KOPT-K1 (cell line): ENCODE measurements around the gene FREM2.

ENCODE experiments used
- H3K27ac ChIP-seq: fragments of 200-600 bp; sonication (generic); 2 replicates; pipeline ENCODE4 v1.5.1; 2016; ENCODE audit warnings: antibody characterized with exemption, mild to moderate bottlenecking, low read depth, low read length; ENCODE audit not compliant: poor library complexity, severe bottlenecking
- H3K36me3 ChIP-seq: fragments of 200-600 bp; sonication (generic); 2 replicates; pipeline ENCODE4 v1.5.1; 2017; ENCODE audit warnings: antibody characterized with exemption, mild to moderate bottlenecking, low read length, moderate library complexity; ENCODE audit not compliant: insufficient read depth
- H3K9me3 ChIP-seq: fragments of 200-600 bp; sonication (generic); 2 replicates; pipeline ENCODE4 v1.5.1; 2017; ENCODE audit warnings: antibody characterized with exemption, low read length, mild to moderate bottlenecking; ENCODE audit not compliant: insufficient read depth, poor library complexity, severe bottlenecking

The FREM2 gene

DNA sequence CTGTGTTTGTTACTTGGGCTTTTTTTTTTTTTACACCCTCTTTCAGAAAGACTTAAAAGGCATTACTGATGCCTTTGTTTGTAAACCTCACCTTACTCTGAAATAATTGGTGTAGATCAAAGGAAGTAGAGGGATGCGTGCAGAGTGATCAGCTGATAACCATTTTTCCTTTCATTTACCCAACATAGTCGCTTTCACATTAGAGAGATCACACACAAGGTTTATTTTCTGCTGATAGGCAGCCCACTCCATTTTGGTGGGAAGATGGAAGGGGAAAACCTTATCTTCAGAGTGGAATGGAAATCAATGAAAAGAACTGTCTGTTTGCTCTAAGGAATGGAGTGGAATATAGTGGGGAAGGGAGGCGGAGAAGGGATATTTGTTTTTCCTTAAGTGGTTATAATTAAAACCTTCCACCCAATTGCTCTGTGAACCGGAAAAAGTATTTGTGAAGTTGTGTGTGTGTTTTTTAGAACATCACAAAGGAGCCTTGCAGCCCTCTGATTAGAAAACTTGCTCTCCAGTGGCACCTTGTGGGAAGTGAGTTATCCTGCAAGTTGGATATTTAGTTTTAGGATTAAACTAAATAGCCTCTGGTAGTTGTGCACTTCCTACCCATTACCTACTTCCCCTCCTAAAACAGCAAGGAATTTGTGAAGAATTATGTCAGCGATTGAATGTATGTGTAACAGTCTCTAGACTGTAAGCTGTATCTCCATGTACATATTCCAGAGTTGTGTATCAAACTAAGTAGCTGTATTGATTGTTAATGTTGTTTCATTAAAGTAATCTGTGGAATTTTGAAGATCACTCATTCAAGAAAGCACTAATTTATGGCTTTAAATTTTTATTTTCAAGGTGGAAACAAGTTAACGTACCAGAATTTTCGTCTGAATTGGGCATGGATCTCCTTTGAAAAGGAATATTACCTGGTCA, 76.8 kb downstream of the FREM2 start:
- Histone ChIP-seq H3K27ac (no peak overlapping the region), H3K36me3 (no peaks in the 10 kb centered on the region), H3K9me3 (no peaks in the 10 kb centered on the region)

DNA sequence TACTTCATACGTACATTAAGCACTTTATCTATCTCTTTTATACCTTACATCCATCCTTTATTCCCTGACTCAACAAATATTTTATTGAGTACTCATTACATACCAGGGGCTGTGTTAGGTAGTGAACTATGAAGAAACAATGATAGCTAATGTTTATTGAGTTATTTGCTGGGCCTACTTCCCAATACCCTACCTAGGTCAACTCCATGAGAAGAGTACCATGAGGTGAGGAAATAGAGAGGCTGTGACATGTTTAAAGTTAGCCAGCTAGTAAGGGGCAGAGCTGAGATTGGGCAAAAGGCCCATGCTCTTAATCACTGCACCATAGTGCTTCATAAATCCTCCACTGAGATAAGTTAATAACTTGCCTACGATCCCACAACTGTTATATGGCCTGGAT, 79.9 kb downstream of the FREM2 start:
- H3K27ac ChIP-seq, result no peak overlapping the region
- no peaks in the 10 kb centered on the region for H3K9me3 ChIP-seq
- no peaks in the 10 kb centered on the region for H3K36me3 ChIP-seq

DNA sequence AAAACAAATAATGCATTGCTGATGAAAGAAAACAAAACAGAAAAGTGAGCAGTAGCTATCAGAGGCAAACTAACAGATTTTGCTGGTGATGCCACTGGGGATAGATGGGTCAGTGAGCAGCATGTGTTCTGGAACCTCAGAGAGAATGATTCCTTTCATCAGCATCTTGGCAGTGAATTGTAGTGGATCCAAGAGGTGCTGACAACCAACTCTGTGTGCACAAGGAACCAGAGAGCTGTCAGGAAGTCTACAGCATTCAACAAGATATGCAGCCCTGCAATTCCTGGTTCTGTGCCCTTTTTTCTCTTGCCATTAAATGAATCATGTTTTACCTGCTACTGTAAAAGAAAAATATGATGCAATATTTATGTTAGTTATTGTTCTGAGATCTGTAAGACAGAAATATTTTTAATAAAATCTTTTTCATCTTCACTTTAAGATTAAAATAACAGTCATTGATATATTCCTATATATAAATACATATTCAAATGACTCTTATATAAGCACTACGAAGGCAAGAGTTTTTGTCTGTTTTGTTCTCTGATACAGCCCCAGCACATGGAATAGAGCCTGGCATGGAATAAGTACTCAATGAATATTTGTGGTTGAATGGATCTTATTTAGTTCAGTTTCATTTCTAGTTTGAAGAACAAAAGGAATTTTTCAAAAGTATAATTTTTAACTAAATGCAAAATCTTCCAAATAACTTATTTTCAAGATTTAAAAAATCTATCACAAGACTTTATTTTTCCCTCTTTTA, 80.8 kb downstream of the FREM2 start:
- H3K9me3 ChIP-seq, result no peaks in the 10 kb centered on the region
- H3K36me3 ChIP-seq, result no peaks in the 10 kb centered on the region
- H3K27ac ChIP-seq, result no peak overlapping the region

DNA sequence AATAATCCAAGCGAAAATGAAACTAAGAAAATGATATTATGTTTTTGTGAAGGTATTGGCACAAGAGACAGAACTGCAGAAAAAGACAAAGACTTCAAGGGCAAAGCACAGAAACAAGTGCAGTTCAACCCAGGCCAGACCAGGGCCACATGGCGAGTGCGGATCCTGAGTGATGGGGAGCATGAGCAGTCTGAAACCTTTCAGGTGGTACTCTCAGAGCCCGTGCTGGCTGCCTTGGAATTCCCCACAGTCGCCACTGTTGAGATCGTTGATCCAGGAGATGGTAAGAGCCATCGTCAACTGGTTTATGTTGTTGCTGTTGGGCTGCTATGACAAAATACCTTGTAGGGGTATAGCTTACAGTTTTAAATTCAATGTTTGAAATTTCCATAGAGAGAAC, 82.6 kb downstream of the FREM2 start:
- Histone ChIP-seq H3K27ac (no peak overlapping the region), H3K36me3 (no peaks in the 10 kb centered on the region), H3K9me3 (no peaks in the 10 kb centered on the region)

DNA sequence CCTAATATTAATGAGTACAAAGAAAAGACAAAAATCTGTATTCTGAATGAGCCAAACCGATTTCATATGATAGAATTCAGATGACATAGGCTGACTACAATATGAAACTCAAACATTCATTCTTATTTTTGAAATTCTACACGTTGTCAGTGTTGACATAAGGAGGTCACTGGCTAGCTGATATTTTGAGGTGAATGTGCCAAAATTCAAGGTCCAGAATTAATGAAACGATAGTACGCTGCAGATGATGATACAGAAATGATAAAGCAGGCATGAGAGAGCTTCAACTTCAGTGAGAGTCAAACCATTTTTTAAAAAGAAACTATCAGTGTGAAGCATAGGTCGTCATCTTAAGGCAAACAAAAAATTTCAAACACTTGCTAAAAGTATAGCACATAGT, 88.2 kb downstream of the FREM2 start:
- Histone ChIP-seq H3K36me3 (no peaks in the 10 kb centered on the region), H3K9me3 (no peaks in the 10 kb centered on the region)

DNA sequence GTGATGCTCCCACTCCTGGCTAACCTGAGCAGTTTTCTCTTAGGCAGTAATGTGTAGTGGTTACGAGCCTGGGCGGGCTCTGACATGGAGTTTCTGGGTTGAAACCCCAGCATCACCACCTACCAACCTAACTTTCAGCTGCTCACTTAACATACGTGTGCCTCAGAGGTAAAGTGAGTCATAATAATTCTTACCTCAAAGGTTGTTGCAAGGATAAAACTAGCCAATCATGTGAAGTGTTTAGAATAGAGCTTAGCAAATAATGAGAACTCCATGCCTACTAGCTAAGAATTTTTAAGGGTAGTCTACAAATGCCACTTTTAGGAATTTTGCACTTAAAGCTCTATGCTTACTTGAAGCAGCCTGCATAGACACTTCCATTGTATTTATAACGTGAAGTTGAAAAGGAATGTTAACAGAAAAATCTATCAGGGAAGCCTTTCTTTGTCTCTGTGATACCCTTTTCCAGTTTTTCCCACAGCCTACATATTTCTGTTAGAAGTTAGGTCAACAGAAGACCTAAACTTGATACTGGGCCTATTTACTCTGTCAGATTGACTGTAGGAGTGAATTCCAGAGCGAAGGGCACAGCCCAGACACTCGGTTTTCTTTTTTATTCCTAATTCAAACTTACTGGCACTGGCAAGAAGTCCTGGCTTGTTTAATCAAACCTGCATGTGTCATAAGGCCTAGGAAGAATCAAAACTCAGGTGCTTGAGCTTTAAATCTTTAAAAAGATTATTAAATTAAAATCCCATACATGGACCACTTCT, 90.7 kb downstream of the FREM2 start:
- no peak overlapping the region for H3K27ac ChIP-seq
- H3K36me3 ChIP-seq, result no peaks in the 10 kb centered on the region
- no peaks in the 10 kb centered on the region for H3K9me3 ChIP-seq

More for the DNA sequence above, 88.2 kb downstream of the FREM2 start:
- H3K27ac ChIP-seq, result no peak overlapping the region

DNA sequence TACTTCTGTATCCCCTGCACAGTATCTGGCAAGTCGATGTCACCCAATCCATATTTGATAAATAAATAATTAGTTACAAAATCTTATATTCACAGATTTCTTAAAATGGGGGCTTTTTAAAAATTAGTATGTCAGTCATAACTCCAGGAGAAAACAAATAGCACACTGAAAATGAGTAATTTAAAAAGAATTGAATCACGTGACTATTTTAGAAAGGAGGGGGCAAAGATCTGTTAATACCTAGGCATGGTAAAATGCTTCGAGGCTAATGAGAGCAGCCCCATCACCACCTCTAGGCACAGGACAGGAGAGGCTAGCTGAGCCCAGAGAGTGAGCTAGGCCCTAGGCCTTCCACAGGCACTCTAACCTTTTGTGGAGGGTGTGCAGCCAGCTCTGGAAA, 94.7 kb downstream of the FREM2 start:
- Histone ChIP-seq H3K9me3 (no peaks in the 10 kb centered on the region), H3K27ac (no peak overlapping the region), H3K36me3 (no peaks in the 10 kb centered on the region)

DNA sequence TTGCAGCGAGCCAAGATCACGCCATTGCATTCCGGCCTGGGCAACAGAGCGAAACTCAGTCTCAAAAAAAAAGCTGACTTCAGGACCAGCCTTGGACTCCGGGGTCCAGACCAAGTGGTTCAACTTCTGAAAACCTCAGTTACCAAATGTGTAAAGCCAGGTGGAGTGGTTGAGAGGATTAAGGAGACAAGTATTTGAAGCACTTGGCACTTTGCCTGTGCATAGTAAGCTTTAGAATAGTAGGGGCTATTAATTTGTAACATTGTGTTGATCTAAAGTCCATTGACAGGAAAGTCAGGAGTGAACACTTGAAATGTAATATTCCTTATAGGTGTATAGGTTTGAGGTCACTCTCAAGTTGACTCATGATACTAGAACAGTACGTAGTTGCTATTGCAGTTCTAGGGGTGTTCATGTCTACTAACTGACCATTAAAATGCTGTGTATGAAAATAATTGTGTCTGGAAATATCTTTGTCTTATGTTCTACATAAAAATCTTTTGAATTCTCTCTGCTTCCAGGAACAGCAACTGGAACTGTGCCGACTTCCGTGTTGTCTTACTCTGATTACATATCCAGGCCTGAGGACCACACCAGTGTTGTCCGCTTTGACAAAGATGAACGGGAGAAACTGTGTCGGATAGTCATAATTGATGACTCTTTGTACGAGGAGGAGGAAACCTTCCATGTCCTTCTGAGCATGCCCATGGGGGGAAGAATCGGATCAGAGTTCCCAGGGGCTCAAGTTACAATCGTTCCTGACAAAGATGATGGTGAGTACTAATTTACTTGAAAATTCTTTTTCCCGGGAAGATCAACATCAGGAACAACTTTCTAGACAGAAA, 97.4 kb downstream of the FREM2 start:
- H3K36me3 ChIP-seq, result no peaks in the 10 kb centered on the region
- H3K27ac ChIP-seq, result no peak overlapping the region
- H3K9me3 ChIP-seq, result no peaks in the 10 kb centered on the region

DNA sequence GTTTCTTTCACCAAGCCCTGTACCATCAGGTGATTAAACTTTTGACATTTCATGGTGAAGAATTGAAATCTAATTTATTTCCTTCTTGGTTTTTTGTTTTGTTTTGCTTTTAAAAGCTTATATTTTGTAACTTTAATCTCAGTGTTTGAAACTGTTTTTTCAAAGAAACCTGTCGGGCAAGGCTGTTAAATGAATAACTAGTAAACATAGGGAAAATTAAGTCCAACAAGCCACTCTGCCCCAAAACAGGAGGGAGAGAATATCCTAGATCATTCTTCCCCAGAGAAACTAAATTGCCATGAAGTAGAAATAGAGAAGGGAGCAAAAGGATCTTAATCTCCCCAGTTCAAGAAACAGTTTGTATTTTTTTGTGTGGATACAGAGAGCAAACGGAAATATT, 98.2 kb downstream of the FREM2 start:
- Histone ChIP-seq H3K27ac (no peak overlapping the region), H3K9me3 (no peaks in the 10 kb centered on the region), H3K36me3 (no peaks in the 10 kb centered on the region)

DNA sequence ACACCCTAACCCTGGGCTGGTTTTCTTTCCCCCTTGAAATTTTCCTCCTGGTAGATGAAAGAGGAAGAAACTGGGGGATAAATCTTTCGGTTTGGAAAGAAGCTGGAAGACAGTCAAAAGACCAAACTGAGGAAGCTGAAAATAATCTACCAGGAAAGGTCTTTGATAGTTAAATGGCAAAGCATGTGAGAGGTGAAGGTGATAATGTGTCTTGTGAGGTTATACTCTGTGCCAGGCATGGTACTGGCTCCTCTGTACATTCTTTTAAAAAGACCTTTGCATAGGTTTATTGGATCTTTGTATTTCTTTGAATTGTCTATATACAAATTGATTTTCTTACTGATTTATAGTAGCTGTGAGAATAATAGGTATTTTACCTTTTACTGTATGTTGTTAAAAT, 98.6 kb downstream of the FREM2 start:
- Histone ChIP-seq H3K9me3 (no peaks in the 10 kb centered on the region), H3K27ac (no peak overlapping the region), H3K36me3 (no peaks in the 10 kb centered on the region)

DNA sequence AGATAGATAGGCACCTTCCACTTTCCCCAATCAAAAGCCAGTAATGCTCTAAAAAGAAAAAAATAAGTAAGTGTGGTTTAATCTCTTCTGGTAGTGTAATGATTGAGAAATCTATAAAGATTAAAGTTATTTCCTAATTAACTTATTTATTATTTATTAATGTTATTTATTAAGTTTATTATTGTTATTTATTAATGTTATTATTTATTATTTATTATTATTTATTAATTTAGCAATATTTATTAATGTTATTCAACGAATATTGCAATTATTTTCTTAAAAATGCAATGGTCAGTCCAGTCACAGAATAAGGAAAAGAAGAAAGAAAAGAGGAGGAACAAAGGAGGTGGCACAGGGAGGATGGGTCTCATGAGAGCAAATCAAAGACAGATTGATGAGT, 100.7 kb downstream of the FREM2 start:
- H3K36me3 ChIP-seq, result no peaks in the 10 kb centered on the region
- no peak overlapping the region for H3K27ac ChIP-seq
- no peaks in the 10 kb centered on the region for H3K9me3 ChIP-seq

DNA sequence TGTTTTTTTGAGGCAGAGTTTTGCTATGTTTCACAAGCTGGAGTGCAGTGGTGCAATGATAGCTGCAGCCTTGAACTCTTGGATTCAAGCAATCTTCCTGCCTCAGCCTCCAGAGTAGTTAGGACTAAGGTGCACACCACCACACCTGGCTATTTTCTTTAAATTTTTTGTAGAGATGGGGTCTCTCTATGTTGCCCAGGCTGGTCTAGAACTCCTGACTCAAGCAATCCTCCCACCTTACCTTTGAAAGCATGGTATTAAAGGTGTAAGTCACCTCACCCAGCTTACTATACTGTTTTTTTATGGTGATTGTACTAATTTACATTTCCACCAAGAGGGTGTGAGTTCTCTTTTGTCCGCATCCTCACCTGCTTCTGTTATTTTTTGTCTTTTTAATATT, 110.0 kb downstream of the FREM2 start:
- Histone ChIP-seq H3K9me3 (no peaks in the 10 kb centered on the region), H3K36me3 (no peaks in the 10 kb centered on the region), H3K27ac (no peak overlapping the region)

DNA sequence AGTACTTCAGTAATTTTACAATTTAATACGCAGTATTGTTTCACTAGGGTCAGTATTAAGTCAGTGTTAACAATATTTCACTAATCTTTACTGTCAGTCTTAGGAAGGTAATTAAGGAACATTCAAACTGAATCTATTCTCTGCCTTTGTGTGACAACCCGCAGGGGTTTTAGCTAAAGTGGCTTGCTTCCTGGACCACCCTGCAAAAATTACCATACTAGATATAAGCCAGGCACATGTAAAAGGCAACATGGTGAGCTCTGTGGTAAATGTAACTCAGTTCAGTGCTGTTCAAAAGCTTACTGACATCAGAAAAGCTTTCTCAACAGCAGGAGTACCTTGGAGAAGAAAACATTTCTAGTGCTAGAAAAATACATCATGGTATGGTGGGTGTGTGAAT, 116.7 kb downstream of the FREM2 start:
- Histone ChIP-seq H3K27ac (no peak overlapping the region), H3K36me3 (no peaks in the 10 kb centered on the region), H3K9me3 (peaks cover 6% of the 10 kb centered on the region)

DNA sequence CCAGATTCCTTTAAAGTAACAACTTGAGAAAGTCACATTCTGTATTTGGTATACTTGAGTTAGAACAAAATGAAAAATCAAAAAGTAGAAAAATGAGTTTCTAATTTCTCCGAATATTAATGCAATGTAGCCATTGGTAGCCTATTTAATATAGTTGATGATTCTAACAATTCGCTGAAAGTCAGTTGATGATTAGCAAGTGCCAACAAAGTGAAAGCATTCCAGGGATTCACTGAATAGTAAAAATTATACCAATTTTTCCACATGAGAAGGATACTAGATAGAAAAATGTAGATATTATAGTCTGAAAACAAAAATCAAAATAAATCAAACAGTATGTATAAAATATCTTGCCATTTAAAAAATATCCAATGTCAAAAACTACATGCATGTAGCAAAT, 117.2 kb downstream of the FREM2 start:
- Histone ChIP-seq H3K27ac (no peak overlapping the region), H3K36me3 (no peaks in the 10 kb centered on the region), H3K9me3 (peaks cover 6% of the 10 kb centered on the region)
